Osteoblast (primary cell): ENCODE data around the gene TNFAIP2. TPM values are rescaled to one million over a fixed set of nuclear protein-coding genes. Genes with fewer than 3 reads are reported as not detected.

ENCODE experiments used
- DNase-seq: peaks from one replicate; pipeline ENCODE4 v3.0.0; 2011; ENCODE audit warnings: low spot score, mixed read lengths; ENCODE audit not compliant: insufficient read length; ENCODE audit errors: missing footprints
- H2AFZ ChIP-seq: 2 replicates; pipeline ENCODE4 v1.6.0; 2011; ENCODE audit warnings: mild to moderate bottlenecking, low read length
- H3K27ac ChIP-seq: 2 replicates; pipeline ENCODE4 v1.5.1; 2011; ENCODE audit warnings: mild to moderate bottlenecking, low read depth, low read length, moderate library complexity
- H3K27me3 ChIP-seq: 2 replicates; pipeline ENCODE4 v1.6.0; 2012; ENCODE audit warnings: mild to moderate bottlenecking, control low read depth, inconsistent platforms, low read length, moderate library complexity; ENCODE audit not compliant: insufficient read depth
- H3K36me3 ChIP-seq: 2 replicates; pipeline ENCODE4 v1.5.1; 2011; ENCODE audit warnings: mild to moderate bottlenecking, low read length, control low read depth, moderate library complexity; ENCODE audit not compliant: insufficient read depth
- H3K4me1 ChIP-seq: 2 replicates; pipeline ENCODE4 v1.5.1; 2011; ENCODE audit warnings: mild to moderate bottlenecking, low read length, control low read depth, moderate library complexity; ENCODE audit not compliant: insufficient read depth
- H3K4me2 ChIP-seq: 2 replicates; pipeline ENCODE4 v1.6.0; 2011; ENCODE audit warnings: mild to moderate bottlenecking, low read length; ENCODE audit not compliant: insufficient read depth
- H3K4me3 ChIP-seq: fragments of 200-600 bp; sonication (generic); 3 replicates; pipeline ENCODE4 v1.5.1; 2012; ENCODE audit warnings: mild to moderate bottlenecking, low read length, inconsistent platforms; ENCODE audit not compliant: insufficient read depth
- H3K79me2 ChIP-seq: 2 replicates; pipeline ENCODE4 v1.6.0; 2012; ENCODE audit warnings: mild to moderate bottlenecking, low read length, control low read depth, inconsistent platforms; ENCODE audit not compliant: insufficient read depth
- H3K9me3 ChIP-seq: 2 replicates; pipeline ENCODE4 v1.5.1; 2011; ENCODE audit warnings: low read depth, low read length, control low read depth
- H4K20me1 ChIP-seq: 2 replicates; pipeline ENCODE4 v1.6.0; 2012; ENCODE audit warnings: mild to moderate bottlenecking, low read length, control low read depth; ENCODE audit not compliant: insufficient read depth
- CTCF ChIP-seq: IDR thresholded peaks from 2 replicates; pipeline ENCODE4 v1.5.1; 2011; ENCODE audit warnings: mild to moderate bottlenecking, low read depth, low read length, moderate library complexity; ENCODE audit errors: extremely low read depth
- total RNA-seq: library from RNA; depleted of rRNA; stranded (reverse); fragments of >200 nt; gene quantifications from 2 replicates; pipeline ENCODE4 v1.2.3, GENCODE V29; 2012

The TNFAIP2 gene
- total RNA-seq, 1 donor = 60.1 TPM

- peak overlapping the region; percentile 84 for H3K4me2 ChIP-seq
- peak overlapping the region; percentile 56 for H2AFZ ChIP-seq
- H3K27ac ChIP-seq = no peak overlapping the region
- H3K4me1 ChIP-seq = peaks cover 32% of the 10 kb centered on the region
- H3K27me3 ChIP-seq = no peaks in the 10 kb centered on the region
- H3K4me3 ChIP-seq = peak overlapping the region; percentile 39
- peak; percentile 96 for DNase-seq
- H4K20me1 ChIP-seq = peaks cover 24% of the 10 kb centered on the region
- no peak for TF ChIP-seq CTCF
- H3K9me3 ChIP-seq = no peaks in the 10 kb centered on the region
- H3K79me2 ChIP-seq = peaks cover 18% of the 10 kb centered on the region
- H3K36me3 ChIP-seq = no peaks in the 10 kb centered on the region
Measured at GRCh38 chr14:103121846-103122584, 1.2 kb upstream of the TNFAIP2 start.

- H3K27ac ChIP-seq = no peak overlapping the region
- TF ChIP-seq CTCF = no peak
- H4K20me1 ChIP-seq = peaks cover 24% of the 10 kb centered on the region
- H3K27me3 ChIP-seq = no peaks in the 10 kb centered on the region
- DNase-seq = no peak
- peaks cover 19% of the 10 kb centered on the region for H3K79me2 ChIP-seq
- peak overlapping the region; percentile 75 for H3K4me3 ChIP-seq
- H3K4me2 ChIP-seq = peak overlapping the region; percentile 84
- peaks cover 3% of the 10 kb centered on the region for H3K36me3 ChIP-seq
- H3K9me3 ChIP-seq = no peaks in the 10 kb centered on the region
- peak overlapping the region; percentile 56 for H2AFZ ChIP-seq
- H3K4me1 ChIP-seq = peaks cover 34% of the 10 kb centered on the region
Measured at GRCh38 chr14:103122585-103122946, 695 bp upstream of the TNFAIP2 start.

- H3K4me2 ChIP-seq = peak overlapping the region; percentile 84
Measured at GRCh38 chr14:103123634-103124500, 606 bp downstream of the TNFAIP2 start.

More at GRCh38 chr14:103123634-103124500, 606 bp downstream of the TNFAIP2 start:
- Histone ChIP-seq H4K20me1 (peaks cover 36% of the 10 kb centered on the region), H3K9me3 (no peaks in the 10 kb centered on the region), H2AFZ (peak overlapping the region; percentile 67), H3K4me1 (peaks cover 40% of the 10 kb centered on the region), H3K4me3 (peak overlapping the region; percentile 75), H3K27ac (no peak overlapping the region), H3K36me3 (peaks cover 5% of the 10 kb centered on the region), H3K79me2 (peaks cover 25% of the 10 kb centered on the region), H3K27me3 (no peaks in the 10 kb centered on the region)
- TF ChIP-seq CTCF = peak; percentile 38
- peak; percentile 98 for DNase-seq
